Activated CD4-positive, alpha-beta T cell treated with anti-CD3 and anti-CD28 coated beads, Interleukin-2, amount 50 U/mL, for 4 hours (primary cell): Measurements from ENCODE around the gene SLC25A5.
A peak's percentile ranks its signal among the peaks of the same experiment; 100 is the strongest.
"Not testable (repeated sequence)": the region's sequence is repeated elsewhere in the genome, so short reads cannot be mapped to it uniquely, and the experiment has no call there.

Experiments used
- DNase-seq, 2 experiments: peaks; one replicate each; pipeline ENCODE4 v3.0.0-alpha.2; 2020

SLC25A5 gene

GRCh38 chrX:119467842-119468550, at the start of gene SLC25A5:
SLC25A5 (plus strand) TSS chrX:119468444; CDS start chrX:119468516, 72 bp downstream.
- DNase-seq: peak; percentile 72 to 79

- DNase-seq: no peak
Measured at GRCh38 chrX:119419146-119419545, 49.1 kb upstream of the SLC25A5 start.

GRCh38 chrX:119419898-119420297, 48.3 kb upstream of the SLC25A5 start:
- DNase-seq: no peak

GRCh38 chrX:119421016-119421705, 47.1 kb upstream of the SLC25A5 start:
- DNase-seq: no peak

- DNase-seq: no peak
Measured at GRCh38 chrX:119423631-119424030, 44.6 kb upstream of the SLC25A5 start.

- DNase-seq: no peak
Measured at GRCh38 chrX:119424999-119425398, 43.2 kb upstream of the SLC25A5 start.

GRCh38 chrX:119427024-119427794, 41.0 kb upstream of the SLC25A5 start:
- DNase-seq: no peak

GRCh38 chrX:119427795-119428185, 40.5 kb upstream of the SLC25A5 start:
- DNase-seq: no peak

- DNase-seq: no peak
Measured at GRCh38 chrX:119429471-119429870, 38.8 kb upstream of the SLC25A5 start.

- DNase-seq: not testable (repeated sequence)
Measured at GRCh38 chrX:119441295-119441694, 26.9 kb upstream of the SLC25A5 start.

GRCh38 chrX:119442286-119442685, 26.0 kb upstream of the SLC25A5 start:
- no peak for DNase-seq

- no peak for DNase-seq
Measured at GRCh38 chrX:119453202-119453601, 15.0 kb upstream of the SLC25A5 start.

GRCh38 chrX:119455264-119455663, 13.0 kb upstream of the SLC25A5 start:
- no peak for DNase-seq

GRCh38 chrX:119459181-119459580, 9.1 kb upstream of the SLC25A5 start:
- no peak for DNase-seq

- DNase-seq: no peak
Measured at GRCh38 chrX:119465555-119465954, 2.7 kb upstream of the SLC25A5 start.

GRCh38 chrX:119466970-119467369, 1.3 kb upstream of the SLC25A5 start:
- DNase-seq: no peak

GRCh38 chrX:119467433-119467832, 811 bp upstream of the SLC25A5 start:
- DNase-seq: no peak

GRCh38 chrX:119468551-119469312, 488 bp downstream of the SLC25A5 start:
- DNase-seq: peak; percentile 81 to 82

- DNase-seq: peak in 1 of 2 experiments; percentile 2
Measured at GRCh38 chrX:119469313-119469635, 1.0 kb downstream of the SLC25A5 start.

- DNase-seq: no peak
Measured at GRCh38 chrX:119474615-119475388, 6.6 kb downstream of the SLC25A5 start.

GRCh38 chrX:119475389-119476101, 7.3 kb downstream of the SLC25A5 start:
- DNase-seq: no peak

- no peak for DNase-seq
Measured at GRCh38 chrX:119477812-119478232, 9.6 kb downstream of the SLC25A5 start.
